NCI-H2107 treated with DMSO at 0.1 percent for 48 hours (cell line): ENCODE results near the gene COL1A2.

Experiments used
- DNase-seq: peaks from one replicate; lab custom pipeline; 2025; ENCODE audit not compliant: unreplicated experiment; lab: John Stamatoyannopoulos, UW

Gene COL1A2

DNA sequence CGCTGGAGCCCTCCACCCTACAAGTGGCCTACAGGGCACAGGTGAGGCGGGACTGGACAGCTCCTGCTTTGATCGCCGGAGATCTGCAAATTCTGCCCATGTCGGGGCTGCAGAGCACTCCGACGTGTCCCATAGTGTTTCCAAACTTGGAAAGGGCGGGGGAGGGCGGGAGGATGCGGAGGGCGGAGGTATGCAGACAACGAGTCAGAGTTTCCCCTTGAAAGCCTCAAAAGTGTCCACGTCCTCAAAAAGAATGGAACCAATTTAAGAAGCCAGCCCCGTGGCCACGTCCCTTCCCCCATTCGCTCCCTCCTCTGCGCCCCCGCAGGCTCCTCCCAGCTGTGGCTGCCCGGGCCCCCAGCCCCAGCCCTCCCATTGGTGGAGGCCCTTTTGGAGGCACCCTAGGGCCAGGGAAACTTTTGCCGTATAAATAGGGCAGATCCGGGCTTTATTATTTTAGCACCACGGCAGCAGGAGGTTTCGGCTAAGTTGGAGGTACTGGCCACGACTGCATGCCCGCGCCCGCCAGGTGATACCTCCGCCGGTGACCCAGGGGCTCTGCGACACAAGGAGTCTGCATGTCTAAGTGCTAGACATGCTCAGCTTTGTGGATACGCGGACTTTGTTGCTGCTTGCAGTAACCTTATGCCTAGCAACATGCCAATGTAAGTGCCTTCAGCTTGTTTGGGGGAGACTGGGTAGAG, at the start of gene COL1A2:
TSS of gene COL1A2 (plus strand) at position 459 of the 704 bp plus-strand sequence. CDS start at position 596, 137 bp downstream.
- no peak for DNase-seq

DNA sequence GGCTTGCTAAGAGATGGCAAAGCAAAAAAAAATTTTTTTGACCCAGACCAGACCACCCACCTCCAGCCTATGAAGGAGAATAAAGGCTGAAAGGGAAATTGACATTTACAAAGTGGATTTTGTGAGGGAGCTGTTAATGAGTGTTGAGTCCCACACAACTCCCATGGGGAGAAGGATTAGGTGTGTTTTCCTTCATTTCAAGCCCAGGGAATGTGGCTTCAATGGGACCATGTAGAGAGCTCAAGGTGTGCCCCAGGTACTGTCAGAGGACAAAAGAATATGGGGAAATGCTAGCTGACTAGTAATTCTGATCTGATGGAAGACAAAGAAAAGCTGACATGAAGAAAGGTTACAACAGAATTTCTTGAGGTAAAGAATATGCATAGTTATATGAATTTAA, 48.8 kb upstream of the COL1A2 start:
- DNase-seq = no peak

DNA sequence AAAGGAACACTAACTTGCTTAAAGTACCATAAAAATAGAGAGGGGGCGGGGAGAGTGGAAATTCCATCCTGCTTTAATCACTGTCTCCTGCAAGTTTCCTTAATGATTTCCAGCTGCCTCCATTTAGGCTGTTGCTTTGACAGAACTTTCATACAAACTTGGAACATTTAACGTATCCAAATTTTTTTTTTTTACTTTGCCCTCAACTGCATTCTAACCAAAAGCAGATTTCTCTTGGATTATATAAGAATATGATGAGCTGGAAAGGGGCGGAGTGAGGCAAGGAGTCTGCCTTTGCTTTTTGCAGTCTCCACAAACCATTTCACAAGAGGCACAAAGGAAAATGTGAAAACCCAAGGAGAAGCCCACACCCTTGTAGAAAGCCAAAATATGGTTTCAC, 46.6 kb upstream of the COL1A2 start:
- no peak for DNase-seq

DNA sequence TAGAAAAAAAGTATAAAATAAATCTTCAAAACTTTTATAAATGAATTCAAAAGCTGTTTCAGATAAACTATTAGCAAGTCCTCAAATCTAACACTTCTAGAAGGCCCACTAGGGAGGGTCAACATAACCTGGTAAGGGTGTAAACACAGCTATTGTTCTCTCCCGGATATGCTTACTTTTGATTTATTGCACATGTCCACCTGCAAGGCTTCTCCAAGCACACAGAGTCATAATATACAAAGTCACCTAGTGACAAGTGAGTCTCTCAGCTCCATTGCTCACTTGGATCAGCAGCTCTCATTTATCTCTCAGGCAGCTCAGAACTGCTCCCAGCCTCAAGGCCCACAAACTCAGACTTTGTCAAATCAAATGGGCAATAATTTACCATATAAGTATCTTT, 44.0 kb upstream of the COL1A2 start:
- no peak for DNase-seq

DNA sequence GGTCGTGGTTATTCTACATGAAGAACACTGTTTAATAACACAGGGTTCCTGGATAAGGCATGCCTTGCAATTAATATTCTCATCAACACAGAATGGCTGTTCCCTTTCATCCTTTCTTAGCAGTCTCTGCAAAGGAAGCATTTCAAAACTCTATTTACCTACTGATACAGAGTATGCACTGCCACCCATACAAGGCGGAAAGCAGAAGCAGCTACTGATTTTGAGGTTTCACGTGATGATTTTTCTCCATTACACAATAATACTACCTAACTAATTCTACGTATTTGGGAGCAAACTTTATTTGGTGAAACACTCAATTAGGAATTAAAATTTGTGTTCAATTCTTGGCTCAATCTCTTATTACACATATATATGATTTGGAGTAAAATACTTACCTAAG, 43.0 kb upstream of the COL1A2 start:
- DNase-seq = no peak

DNA sequence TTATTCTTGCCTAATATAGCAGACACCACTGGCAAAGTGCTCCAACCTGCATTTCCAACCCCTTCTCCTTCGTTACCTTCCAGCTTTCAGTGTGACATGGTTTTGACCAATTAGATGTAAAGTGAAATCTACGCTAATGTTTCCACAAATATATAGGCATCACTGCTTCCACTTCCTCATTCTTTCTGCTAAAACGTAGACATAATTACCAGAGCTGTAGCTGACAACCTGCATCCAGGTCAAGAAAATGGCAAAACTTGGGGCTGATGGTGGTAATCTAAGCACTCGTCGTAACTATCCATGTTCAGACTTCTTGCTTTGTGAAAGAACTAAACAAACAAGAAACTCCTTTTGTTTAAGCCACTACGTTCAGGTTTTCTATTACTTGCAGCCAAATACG, 41.8 kb upstream of the COL1A2 start:
- no peak for DNase-seq

DNA sequence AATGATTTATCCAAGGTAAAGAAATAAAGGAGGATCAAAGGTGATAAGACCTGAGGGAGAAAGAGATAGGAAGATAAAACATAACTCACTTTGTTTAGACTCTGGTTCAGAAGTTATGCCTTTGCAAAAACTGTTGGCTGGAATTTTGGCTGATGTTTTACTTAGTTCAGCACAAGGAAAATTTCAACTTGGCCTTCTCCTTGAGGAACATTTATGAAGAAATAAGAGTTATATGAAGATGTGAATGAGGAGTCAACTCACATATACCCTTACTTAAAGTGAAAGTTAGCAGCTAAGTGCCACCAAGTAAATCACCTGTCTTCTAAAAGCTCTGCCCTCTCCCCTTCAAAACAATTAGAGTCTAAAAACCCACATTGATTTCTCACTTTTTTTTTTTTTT, 39.7 kb upstream of the COL1A2 start:
- no peak for DNase-seq

DNA sequence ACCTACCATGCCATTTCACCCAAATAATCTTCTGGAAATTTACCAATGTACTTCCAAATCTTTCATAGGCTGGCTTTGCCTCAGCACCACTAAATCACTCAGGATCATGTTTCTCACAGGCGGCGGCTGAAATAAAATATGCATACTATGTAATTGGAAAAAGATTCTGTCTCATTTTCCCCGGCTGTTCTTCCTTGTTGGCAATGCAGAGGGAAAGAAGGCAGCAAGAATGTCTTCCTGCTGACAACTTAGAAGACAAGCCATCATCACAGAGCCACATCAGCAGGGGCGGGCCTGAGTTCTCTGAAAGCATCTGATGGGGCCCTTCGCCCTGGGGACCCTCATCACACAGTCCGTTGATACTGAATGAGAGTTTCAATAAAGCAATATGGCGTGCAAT, 39.2 kb upstream of the COL1A2 start:
- peak; percentile 23 for DNase-seq

DNA sequence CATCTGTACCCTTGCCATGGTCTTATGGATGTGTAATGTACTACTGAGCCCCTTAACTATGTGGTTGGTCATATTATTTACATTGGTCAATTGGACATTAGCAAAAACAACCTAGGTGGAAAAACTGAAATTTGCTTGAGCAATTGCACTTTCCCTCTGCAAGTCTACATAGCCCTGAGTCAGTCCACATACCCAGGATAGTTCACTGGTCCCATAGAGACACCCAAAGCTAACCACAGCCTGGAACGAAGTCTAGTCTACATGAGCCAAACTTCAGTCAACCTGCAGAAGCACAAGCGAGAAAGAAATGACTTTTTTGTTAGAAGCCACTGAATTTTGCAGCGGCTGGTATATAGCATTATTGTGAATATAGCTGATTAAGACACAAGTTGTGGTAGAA, 37.6 kb upstream of the COL1A2 start:
- DNase-seq = no peak

DNA sequence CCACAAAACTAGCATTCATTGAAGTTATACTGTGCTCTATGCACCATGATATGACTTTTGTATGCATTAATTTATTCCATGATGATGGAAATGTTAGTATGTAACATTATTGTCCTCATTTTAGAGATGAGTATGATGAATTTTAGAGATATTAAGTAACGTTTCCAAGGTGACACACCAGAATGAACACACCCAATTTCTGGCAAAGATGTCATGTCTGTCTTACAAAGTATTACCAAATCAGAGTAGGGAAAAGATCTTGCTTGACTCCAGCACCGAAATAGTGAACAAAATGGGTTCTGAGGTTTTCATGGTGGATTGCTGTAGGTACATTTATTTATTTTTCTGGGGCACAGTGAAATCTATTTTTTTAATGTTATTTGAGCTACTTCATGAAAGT, 33.8 kb upstream of the COL1A2 start:
- no peak for DNase-seq

DNA sequence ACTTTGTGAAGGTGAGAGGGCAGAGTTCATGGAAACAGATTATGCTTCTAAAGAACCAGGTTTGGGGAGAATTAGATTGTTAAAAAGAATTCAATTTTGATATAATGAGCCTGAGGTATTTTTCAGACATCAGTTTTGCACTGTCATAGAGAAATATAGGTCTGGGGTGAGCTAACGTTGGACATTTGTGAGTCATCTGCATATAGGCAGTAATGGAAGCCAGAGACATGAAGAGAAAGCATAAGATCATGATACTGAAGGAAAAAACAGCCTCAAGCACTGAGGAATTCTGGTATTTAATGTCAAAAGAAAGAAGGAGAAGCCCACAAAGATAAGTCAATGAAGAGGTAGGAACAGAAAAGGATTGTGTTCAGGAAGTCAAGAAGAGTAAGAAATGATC, 32.4 kb upstream of the COL1A2 start:
- no peak for DNase-seq

DNA sequence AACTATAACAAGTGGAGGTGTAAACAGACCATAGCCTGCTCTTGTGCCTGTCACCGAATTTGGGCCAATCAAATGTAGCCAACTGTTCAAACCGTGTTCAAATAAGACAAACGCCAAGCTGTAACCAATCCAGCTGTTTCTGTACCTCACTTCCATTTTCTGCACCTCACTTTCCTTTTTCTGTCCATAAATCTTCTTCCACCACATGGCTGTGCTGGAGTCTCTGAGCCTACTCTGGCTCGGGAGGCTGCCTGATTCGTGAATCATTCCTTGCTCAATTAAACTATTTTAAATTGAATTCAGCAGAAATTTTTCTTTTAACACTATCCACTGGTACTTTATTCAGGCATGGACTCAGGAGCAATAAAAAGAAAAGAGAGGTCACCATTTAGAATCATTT, 29.9 kb upstream of the COL1A2 start:
- DNase-seq = no peak

DNA sequence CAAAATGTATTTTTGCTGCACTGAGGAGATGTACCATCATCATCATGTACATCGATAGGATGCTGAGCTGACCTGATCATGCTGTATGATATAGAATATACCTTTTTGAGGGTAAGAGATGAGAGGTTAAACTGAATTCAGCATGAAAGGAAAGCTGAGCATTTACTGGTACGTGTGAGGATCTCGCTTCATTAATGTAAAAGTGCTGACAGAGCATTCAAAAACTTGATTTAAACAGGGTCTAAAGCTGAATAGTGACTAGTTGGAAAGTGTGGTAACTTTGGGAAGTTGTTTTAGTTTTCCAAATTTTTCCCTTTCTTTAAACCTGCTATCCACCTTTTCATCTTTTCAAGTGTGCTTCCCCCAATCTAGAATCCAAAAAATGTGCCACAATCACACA, 28.5 kb upstream of the COL1A2 start:
- no peak for DNase-seq

DNA sequence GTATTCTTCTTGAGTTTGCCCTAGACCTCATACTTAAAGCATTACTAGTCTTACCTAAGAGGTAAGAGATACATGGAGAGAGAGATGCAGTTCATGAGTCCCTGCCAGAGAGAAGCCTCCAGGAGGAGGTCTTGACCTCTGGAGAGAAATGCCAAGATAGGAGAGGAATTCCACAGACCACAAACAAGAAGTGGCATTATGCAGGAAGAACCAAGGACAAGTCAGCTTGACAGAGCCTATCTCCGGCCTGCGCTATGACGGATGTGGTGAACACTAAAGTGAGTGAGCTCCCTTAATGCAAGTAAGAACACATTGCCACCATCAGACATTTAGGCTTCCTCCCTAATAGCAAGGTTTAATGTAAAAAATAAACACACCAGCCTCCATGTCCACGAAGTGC, 27.9 kb upstream of the COL1A2 start:
- no peak for DNase-seq

DNA sequence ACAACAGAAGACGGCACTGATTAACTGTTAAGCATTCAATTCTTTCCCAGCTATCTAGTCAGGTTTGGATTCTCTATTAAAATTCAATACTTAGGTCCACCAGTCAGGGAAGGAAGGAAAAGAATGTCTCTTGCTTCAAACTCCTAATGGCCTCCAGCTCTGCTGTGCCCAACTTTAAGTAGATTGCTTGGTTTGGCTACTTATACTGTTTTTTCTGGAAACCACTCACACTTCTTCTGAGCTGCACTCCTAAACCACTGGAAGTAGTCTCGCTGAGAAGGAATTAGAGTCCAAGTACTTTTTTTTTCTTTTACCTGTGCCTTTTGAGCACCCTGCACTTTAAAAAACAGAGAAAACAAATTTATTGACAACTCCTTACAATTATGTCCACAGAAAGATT, 26.7 kb upstream of the COL1A2 start:
- DNase-seq = no peak

DNA sequence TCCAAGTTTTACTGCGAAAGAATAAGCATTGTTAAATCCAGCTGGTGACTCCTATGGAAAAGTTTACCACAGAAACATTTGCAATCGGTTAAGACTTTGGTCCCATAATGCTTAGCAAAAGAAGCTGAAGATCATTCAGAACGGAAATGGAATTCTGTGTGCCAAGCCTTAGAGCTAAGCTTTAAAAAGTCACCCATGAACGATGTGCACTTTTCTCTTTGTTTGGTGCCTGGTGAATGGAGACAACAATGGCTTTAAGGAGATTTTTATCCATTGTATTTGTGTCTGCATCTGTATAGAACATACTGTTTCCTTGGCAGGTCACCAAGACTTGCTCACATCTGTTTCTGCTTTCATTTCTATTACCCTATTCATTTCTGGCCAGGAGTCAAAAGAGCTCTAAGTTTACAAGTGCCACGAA, 26.3 kb upstream of the COL1A2 start:
- peak; percentile 56 for DNase-seq

DNA sequence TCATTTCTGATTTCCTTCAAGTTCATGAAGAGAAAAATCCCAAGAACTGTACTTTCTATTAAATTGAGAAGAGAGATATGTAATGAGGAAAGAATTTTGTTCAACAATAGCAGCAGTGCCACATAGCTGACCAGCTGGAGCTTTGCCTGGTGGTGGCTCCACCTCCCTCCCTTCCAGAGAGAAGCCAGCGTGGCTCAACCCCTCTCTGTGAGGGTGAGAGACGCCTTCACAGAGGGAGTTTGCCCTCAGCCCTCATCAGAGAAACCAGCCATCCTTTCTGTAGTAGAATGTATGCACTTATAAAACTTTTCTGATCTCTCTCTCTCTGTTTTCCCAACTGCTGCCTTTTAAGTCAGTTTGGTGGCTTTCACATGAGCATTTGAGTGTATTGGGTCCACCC, 20.5 kb upstream of the COL1A2 start:
- no peak for DNase-seq

DNA sequence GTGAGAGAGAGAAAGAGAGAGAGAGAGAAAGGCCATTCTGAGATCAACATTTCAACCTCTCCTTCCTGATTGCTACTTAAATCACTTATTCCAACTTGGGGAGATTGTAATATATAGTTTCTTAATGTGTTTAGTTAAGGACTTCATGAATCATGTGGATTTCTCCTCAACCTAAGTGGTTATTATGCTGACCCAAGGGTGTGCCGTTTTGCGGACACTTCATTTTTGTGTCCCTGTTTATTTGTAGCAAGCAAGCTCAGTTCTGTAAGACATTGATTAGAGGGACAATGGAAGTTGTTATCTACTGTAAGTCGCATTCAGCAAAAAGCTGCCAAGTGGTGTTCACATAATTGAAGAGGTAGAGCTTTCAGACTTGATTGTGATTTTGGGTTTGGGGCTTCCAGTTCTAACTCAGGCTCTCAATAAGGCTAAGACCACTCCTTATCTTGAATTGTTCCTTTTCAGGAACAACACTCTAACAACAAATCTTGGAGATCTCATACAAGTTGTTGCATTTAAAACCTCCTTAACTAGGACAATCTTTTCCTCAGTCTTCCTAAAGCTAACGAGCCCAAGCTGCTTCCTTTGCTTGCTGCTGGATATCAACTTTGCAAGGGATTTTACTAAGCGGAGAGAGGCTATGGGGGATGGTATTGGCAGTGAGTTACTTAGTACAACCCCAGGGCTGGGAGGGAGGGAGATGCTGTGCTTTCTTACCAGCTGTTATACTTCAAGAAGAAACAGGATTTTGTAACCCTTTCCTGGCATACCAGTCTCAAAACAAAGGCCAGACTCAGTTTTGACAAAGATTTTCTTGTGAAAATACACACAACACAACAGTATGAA, 19.8 kb upstream of the COL1A2 start:
- no peak for DNase-seq

DNA sequence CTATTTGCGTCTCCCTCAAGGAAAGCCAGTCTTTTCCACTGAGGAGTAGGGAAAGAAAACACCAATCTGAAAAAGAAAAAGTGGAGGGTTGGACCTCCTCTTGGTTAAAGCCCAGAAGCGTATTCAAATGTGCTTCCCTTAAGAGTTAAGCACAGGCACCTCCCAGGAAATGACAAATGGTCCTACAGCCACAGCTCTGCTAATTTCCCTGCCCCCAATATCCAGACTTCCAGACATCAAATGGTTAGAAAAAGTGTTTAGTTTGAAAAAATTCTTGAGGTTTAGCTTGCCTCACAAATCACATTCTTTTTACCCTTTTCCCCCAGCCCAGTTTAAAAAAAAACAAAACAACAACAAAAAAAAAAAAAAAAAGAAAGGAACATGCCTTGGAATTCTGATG, 19.0 kb upstream of the COL1A2 start:
- no peak for DNase-seq

DNA sequence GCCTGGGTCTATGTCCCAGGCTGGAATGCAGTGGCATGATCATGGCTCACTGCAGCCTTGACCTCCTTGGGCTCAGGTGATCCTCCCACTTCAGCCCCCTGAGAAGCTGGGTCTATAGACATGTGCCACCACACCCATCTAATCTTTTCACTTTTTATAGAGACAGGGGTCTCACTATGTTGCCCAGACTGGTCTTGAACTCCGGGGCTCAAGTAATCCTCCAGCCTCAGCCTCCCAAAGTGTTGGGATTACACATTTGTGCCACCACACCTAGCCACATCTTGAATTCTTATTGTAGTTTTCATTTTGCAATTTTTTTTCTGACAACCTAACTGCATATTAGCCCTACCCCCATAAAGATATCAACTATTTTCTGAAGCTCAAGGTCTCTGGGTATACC, 18.4 kb upstream of the COL1A2 start:
- no peak for DNase-seq

DNA sequence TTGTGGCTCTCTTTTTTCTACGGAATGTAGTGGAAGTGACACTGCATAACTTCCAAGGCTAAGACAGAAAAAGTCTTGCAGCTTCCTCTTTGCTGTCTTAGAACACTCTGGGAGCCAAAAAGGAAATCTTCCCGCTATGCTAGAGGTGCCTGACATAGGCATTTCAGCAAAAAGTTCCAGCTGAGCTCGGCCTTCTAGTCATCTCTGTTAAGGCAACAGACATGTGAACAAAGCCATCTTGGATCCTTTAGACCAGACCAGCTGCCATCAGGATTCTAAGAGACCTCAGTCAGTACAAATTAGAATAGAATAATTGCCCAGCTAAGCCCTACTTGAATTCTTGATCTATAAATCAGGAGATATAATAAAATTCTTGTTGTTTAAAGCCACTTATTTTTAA, 16.3 kb upstream of the COL1A2 start:
- DNase-seq = no peak

DNA sequence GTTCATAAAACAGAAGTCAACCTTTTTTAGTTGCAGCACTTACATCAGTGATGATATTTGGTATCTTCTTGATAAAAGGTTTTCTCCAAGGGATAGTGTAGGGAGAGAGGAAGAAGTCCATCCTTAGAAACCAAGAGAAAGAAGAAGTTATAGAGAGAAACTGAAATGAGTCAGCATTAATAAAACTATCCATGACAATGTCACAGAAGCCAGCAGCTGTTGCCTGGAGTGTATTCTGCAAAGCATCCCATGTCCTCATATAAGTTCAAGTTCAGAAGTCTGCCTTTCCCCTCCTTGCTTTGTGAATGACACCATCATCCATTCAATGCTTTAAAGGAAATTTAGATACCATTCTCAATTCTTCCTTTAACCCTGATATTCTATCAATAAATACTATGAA, 14.4 kb upstream of the COL1A2 start:
- DNase-seq = no peak

DNA sequence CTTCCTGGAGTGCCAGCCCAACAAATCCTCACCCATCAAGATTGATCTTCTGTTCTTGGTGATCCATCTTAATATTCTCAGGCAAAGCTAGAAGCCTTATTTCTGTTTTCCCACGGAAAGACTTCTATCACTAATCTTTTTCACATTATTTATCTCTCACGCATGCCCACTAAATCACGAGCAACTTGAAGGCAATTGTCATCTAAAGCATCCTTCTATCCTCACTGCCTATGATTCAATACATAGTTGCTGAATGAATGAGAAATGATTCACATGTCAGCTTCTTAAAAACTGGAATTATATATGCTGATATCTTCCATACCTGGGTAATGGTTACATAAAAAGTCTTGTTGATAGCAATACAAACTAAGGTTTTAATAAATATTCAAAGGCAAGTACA, 12.6 kb upstream of the COL1A2 start:
- DNase-seq = no peak
